Upper lobe of right lung (tissue), 1 donor: ENCODE measurements around the gene PPP2R3B. TPM values are rescaled to one million over a fixed set of nuclear protein-coding genes. Genes with fewer than 3 reads are reported as not detected.
A peak's percentile ranks its signal among the peaks of the same experiment; 100 is the strongest.

Experiments used
- ATAC-seq: fragments of 200-7000 bp; cut with Tn5 transposase; one replicate; pipeline ENCODE4 v1.9.1; 2020; ENCODE audit warnings: mild to moderate bottlenecking, moderate library complexity
- DNase-seq: peaks from one replicate; pipeline ENCODE4 v3.0.0-alpha.2; 2020
- H3K27ac ChIP-seq: fragments of 200-600 bp; one replicate; pipeline ENCODE4 v1.8.0; 2022
- H3K27me3 ChIP-seq: fragments of 200-600 bp; one replicate; pipeline ENCODE4 v1.8.0; 2022; ENCODE audit warnings: mild to moderate bottlenecking
- H3K36me3 ChIP-seq: fragments of 200-600 bp; one replicate; pipeline ENCODE4 v1.8.0; 2022
- H3K4me1 ChIP-seq: fragments of 200-600 bp; one replicate; pipeline ENCODE4 v1.8.0; 2022
- H3K4me3 ChIP-seq: fragments of 200-600 bp; one replicate; pipeline ENCODE4 v1.8.0; 2022; ENCODE audit warnings: mild to moderate bottlenecking
- H3K9me3 ChIP-seq: fragments of 200-600 bp; one replicate; pipeline ENCODE4 v1.8.0; 2022
- intact Hi-C: fragments of 100-400 bp; cut with DNase I; formaldehyde crosslinking; loops from one replicate; pipeline ENCODE4 v1.11.0; 2022
- total RNA-seq: library from RNA; stranded (reverse); fragmentation: NEBNext Ultra II Directional; extraction: Animal tissue kit (Norgen Biotek cat#: 25700); gene quantifications from one replicate; pipeline ENCODE4 v1.2.1, GENCODE V29; 2021
- TF ChIP-seq, protein P1 (sequence below): fragments of 200-600 bp; IDR thresholded peaks from one replicate; pipeline ENCODE4 v1.8.0; 2022; ENCODE audit warnings: antibody characterized with exemption
- donor health status: DM: no; HTN: yes; CAD: no; lungs with severe emphysema.

PPP2R3B gene
- total RNA-seq, 1 donor from 2014 or later = 12.8 TPM

DNA sequence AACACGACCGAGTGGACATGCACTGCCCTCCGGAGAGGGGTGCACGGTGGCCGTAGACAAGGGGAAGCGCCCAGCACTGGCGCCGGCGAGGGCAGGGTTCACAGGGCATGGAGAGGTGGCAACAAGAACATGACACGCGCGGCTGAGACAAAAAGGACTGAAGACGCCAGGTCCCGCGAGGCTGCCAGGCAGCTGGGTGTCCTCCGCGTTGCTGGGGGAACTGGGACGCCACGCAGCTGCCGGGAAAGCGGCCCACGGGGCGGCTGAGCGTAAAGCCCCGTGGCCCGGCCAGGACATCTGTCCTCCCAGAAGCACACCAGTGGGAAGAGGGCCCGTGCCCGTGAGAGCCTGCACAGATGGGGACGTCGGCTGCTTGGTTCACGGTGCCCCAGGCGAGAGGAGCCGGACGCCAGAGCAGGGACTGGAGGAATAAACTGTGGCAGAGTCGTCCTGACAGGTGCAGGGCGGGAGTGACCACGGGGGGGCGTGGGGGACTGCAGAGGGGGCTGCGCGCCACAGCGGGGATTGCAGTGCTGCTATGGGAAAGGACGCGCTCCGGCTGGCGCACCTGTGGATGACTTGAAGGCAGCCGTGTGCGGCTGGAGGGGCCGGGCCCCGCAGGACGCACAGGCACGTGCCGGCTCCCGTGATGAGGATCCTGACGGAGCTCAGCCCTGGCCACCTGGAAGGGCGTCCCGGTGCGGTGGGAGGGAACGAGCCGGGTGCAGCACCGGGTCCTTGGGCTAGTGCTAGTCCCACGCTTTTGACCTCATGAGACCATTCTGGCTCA is 36.0 kb downstream of the PPP2R3B start:
- ATAC-seq (no peak), DNase-seq (peak; percentile 61)
- intact Hi-C loops = no loop called here
- Histone ChIP-seq H3K36me3 (no peaks in the 10 kb centered on the region), H3K4me1 (peaks cover 3% of the 10 kb centered on the region), H3K27me3 (no peaks in the 10 kb centered on the region), H3K9me3 (no peaks in the 10 kb centered on the region), H3K4me3 (no peak overlapping the region), H3K27ac (no peak overlapping the region)
- TF ChIP-seq, protein P1, sequence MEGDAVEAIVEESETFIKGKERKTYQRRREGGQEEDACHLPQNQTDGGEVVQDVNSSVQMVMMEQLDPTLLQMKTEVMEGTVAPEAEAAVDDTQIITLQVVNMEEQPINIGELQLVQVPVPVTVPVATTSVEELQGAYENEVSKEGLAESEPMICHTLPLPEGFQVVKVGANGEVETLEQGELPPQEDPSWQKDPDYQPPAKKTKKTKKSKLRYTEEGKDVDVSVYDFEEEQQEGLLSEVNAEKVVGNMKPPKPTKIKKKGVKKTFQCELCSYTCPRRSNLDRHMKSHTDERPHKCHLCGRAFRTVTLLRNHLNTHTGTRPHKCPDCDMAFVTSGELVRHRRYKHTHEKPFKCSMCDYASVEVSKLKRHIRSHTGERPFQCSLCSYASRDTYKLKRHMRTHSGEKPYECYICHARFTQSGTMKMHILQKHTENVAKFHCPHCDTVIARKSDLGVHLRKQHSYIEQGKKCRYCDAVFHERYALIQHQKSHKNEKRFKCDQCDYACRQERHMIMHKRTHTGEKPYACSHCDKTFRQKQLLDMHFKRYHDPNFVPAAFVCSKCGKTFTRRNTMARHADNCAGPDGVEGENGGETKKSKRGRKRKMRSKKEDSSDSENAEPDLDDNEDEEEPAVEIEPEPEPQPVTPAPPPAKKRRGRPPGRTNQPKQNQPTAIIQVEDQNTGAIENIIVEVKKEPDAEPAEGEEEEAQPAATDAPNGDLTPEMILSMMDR = no peak

DNA sequence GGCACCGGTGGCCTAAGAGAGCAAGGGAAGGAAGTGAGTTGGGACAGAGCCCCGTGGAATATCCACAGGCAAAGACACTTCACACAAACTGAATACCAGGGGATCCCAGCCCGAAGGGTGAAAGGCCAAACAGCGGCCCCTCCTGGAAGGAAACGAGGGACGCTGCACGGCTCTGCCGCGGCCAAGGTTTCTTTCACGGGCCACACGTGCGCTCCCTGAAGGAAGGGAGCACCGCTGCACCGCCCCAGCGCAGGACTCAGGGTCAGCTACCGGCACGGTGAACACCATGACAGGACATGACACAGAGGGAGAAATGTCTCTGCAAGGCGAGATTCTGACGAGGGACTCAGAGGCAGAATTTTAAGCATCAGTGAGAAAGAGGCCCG is 36.6 kb downstream of the PPP2R3B start:
- Histone ChIP-seq H3K36me3 (no peaks in the 10 kb centered on the region), H3K9me3 (no peaks in the 10 kb centered on the region), H3K4me3 (no peak overlapping the region), H3K27me3 (no peaks in the 10 kb centered on the region), H3K27ac (no peak overlapping the region), H3K4me1 (peaks cover 3% of the 10 kb centered on the region)
- no peak for ATAC-seq
- DNase-seq = no peak
- intact Hi-C loops = no loop called here
- TF ChIP-seq, protein P1 = no peak

DNA sequence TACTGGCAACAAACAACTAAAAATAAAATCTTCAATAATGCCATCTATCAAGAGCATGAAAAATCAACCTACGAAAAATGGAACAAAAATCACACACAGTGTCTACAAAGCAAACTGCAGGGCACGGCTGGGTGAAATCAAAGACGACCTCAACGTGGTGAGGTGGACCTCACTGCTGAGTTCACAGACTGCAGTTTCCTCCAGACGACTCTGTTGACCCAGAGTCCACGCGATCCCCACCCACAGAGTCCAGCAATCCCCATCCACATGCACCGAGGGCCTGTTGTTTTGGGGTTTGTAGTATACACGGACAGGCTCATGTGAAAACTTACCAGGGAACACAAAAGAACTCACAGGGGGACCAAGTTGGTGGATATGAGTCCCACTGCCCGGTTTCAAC is 37.0 kb downstream of the PPP2R3B start:
- Histone ChIP-seq H3K9me3 (no peaks in the 10 kb centered on the region), H3K4me3 (no peak overlapping the region), H3K36me3 (no peaks in the 10 kb centered on the region), H3K4me1 (peaks cover 3% of the 10 kb centered on the region), H3K27me3 (no peaks in the 10 kb centered on the region), H3K27ac (no peak overlapping the region)
- ATAC-seq = no peak
- intact Hi-C loops = no loop called here
- TF ChIP-seq, protein P1 = no peak
- peak; percentile 16 for DNase-seq

DNA sequence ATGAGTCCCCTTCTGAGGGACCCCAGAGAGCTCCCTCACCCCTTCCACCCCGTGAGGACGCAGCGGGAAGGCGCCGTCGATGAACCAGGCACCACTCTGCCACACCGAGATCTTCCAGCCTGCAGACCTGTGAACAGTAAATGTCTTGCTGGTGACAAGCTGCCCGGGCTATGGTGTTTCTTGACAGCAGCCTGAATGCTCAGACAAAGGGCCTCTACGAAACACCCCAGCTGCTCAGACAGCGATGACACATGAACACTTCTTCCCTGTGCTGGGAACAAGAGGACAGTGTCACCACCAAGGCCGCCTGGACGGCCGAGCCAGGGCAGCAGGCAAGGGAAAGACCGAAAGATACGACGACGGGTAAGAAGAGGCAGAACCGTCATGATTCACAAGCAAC is 37.5 kb downstream of the PPP2R3B start:
- Histone ChIP-seq H3K27ac (no peak overlapping the region), H3K27me3 (no peaks in the 10 kb centered on the region), H3K9me3 (no peaks in the 10 kb centered on the region), H3K36me3 (no peaks in the 10 kb centered on the region), H3K4me3 (no peak overlapping the region), H3K4me1 (peaks cover 3% of the 10 kb centered on the region)
- intact Hi-C loops = no loop called here
- DNase-seq = peak; percentile 45
- ATAC-seq = no peak
- TF ChIP-seq, protein P1 = no peak

DNA sequence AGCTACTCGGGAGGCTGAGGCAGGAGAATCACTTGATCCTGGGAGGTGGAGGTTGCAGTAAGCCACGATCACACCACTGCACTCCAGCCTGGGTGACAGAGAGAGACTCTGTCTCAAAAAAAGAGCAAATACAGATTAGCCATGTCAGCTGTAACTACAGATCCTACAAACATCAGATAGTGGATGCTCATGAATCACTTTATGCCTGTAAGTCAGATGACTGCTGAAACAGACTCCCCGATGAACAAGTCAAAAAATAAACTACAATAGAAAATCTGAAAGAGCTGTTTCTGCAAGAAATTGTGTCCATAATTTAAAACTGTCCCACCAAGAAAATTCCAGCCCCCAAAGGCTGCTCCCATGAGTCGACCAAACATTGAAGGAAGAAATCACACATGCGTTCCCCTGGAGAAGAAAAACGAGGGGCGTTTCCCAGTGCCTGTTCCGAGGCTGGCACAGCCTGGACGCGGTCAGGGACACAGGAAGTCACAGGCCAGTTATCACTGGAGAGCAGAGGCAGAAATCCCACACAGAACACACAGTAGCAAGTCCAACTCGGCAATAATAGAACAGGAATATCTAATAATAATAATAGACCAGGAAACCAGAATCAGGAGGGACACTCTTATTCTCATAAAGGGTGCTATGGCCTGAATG is 38.1 kb downstream of the PPP2R3B start:
- Histone ChIP-seq H3K36me3 (no peaks in the 10 kb centered on the region), H3K27me3 (no peaks in the 10 kb centered on the region), H3K4me1 (peaks cover 3% of the 10 kb centered on the region), H3K27ac (no peak overlapping the region), H3K9me3 (no peaks in the 10 kb centered on the region), H3K4me3 (no peak overlapping the region)
- DNase-seq (peak; percentile 28), ATAC-seq (no peak)
- TF ChIP-seq, protein P1 = no peak
- intact Hi-C loops = no loop called here
